C1 segment of cervical spinal cord (tissue), 14 donors: ENCODE results near the gene CD46.

ENCODE experiments used
- DNase-seq, 14 donors: peaks; one replicate each; lab custom pipeline; 2025; lab: John Stamatoyannopoulos, UW

Gene CD46

GRCh38 chr1:207813512-207813881, 61.6 kb downstream of the CD46 start:
- no peak for DNase-seq

GRCh38 chr1:207813946-207814345, 62.1 kb downstream of the CD46 start:
- DNase-seq, result no peak

GRCh38 chr1:207814469-207814868, 62.6 kb downstream of the CD46 start:
- DNase-seq, result no peak

GRCh38 chr1:207815466-207815865, 63.6 kb downstream of the CD46 start:
- no peak for DNase-seq

- no peak for DNase-seq
These were observed 64.0 kb downstream of the CD46 start for GRCh38 chr1:207815913-207816291.

- peak in 1 of 14 donors; percentile 47 for DNase-seq
These were observed 65.3 kb downstream of the CD46 start for GRCh38 chr1:207817166-207817565.

- DNase-seq, result peak in 2 of 14 donors; percentile 35 to 69
These were observed 66.2 kb downstream of the CD46 start for GRCh38 chr1:207817778-207818751.

- peak in 2 of 14 donors; percentile 42 to 73 for DNase-seq
These were observed 67.2 kb downstream of the CD46 start for GRCh38 chr1:207818971-207819451.

GRCh38 chr1:207820568-207821463, 69.0 kb downstream of the CD46 start:
- DNase-seq, result peak in 9 of 14 donors; percentile 28 to 67 (median 38)

- peak in 2 of 14 donors; percentile 27 to 38 for DNase-seq
These were observed 69.7 kb downstream of the CD46 start for GRCh38 chr1:207821464-207822045.

GRCh38 chr1:207822124-207822601, 70.3 kb downstream of the CD46 start:
- no peak for DNase-seq

GRCh38 chr1:207822602-207823451, 71.0 kb downstream of the CD46 start:
- DNase-seq, result peak; percentile 54 to 99 (median 86)

- no peak for DNase-seq
These were observed 71.7 kb downstream of the CD46 start for GRCh38 chr1:207823531-207823879.

GRCh38 chr1:207823880-207824566, 72.2 kb downstream of the CD46 start:
- DNase-seq, result peak in 13 of 14 donors; percentile 41 to 98 (median 84)

- DNase-seq, result no peak
These were observed 73.0 kb downstream of the CD46 start for GRCh38 chr1:207824691-207825408.

GRCh38 chr1:207825409-207825695, 73.5 kb downstream of the CD46 start:
- DNase-seq, result no peak

GRCh38 chr1:207825719-207826556, 74.1 kb downstream of the CD46 start:
- DNase-seq, result peak in 8 of 14 donors; percentile 14 to 76 (median 54)
